Hepatocyte (in vitro differentiated cells): ENCODE measurements around the gene JAM3.

ENCODE experiments used
- EZH2 ChIP-seq: fragments of 200-600 bp; sonication (generic); IDR thresholded peaks from 2 replicates; pipeline ENCODE4 v1.6.1; 2016; ENCODE audit warnings: antibody characterized with exemption, mild to moderate bottlenecking, borderline replicate concordance
- EZH2phosphoT487 ChIP-seq: fragments of 200-600 bp; sonication (generic); IDR thresholded peaks from one replicate; pipeline ENCODE4 v1.6.1; 2018; ENCODE audit warnings: antibody characterized with exemption, mild to moderate bottlenecking, low read depth, moderate library complexity; ENCODE audit not compliant: unreplicated experiment, severe bottlenecking
- TF ChIP-seq, protein P1 (sequence below): fragments of 200-600 bp; sonication (generic); IDR thresholded peaks from 2 replicates; pipeline ENCODE4 v1.5.1; 2016; ENCODE audit warnings: antibody characterized with exemption, mild to moderate bottlenecking; ENCODE audit not compliant: poor library complexity

DNA sequence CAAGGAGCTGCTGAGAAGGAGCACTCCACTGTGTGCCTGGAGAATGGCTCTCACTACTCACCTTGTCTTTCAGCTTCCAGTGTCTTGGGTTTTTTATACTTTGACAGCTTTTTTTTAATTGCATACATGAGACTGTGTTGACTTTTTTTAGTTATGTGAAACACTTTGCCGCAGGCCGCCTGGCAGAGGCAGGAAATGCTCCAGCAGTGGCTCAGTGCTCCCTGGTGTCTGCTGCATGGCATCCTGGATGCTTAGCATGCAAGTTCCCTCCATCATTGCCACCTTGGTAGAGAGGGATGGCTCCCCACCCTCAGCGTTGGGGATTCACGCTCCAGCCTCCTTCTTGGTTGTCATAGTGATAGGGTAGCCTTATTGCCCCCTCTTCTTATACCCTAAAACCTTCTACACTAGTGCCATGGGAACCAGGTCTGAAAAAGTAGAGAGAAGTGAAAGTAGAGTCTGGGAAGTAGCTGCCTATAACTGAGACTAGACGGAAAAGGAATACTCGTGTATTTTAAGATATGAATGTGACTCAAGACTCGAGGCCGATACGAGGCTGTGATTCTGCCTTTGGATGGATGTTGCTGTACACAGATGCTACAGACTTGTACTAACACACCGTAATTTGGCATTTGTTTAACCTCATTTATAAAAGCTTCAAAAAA lies 82.3 kb downstream of the JAM3 start:
- TF ChIP-seq EZH2phosphoT487 (no peak), EZH2 (no peak)
- TF ChIP-seq, protein P1, sequence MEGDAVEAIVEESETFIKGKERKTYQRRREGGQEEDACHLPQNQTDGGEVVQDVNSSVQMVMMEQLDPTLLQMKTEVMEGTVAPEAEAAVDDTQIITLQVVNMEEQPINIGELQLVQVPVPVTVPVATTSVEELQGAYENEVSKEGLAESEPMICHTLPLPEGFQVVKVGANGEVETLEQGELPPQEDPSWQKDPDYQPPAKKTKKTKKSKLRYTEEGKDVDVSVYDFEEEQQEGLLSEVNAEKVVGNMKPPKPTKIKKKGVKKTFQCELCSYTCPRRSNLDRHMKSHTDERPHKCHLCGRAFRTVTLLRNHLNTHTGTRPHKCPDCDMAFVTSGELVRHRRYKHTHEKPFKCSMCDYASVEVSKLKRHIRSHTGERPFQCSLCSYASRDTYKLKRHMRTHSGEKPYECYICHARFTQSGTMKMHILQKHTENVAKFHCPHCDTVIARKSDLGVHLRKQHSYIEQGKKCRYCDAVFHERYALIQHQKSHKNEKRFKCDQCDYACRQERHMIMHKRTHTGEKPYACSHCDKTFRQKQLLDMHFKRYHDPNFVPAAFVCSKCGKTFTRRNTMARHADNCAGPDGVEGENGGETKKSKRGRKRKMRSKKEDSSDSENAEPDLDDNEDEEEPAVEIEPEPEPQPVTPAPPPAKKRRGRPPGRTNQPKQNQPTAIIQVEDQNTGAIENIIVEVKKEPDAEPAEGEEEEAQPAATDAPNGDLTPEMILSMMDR = no peak
